K562 (cell line): ENCODE measurements around the gene EFNA2. TPM values are rescaled to one million over a fixed set of nuclear protein-coding genes. Genes with fewer than 3 reads are reported as not detected.

Experiments used
- GTF2F1 ChIP-seq: IDR thresholded peaks from 2 replicates; pipeline ENCODE4 v1.6.1; 2011; ENCODE audit warnings: low read depth, low read length, improper control_type of control experiment
- polyA plus RNA-seq, 8 experiments: library from polyadenylated mRNA; depleted of rRNA in 4 of 8; stranded (reverse) in 5 of 8; unstranded in 3 of 8; fragments of >200 nt; fragmentation: Nextera tagmentation in 2 of 8; fragmentation: Illumina TruSeq in 1 of 8; extraction: Ambion mirVana in 2 of 8; extraction: Trizol in 1 of 8; gene quantifications; 2 replicates each; pipeline versions ENCODE4 v1.2.1 to v1.2.3, GENCODE V29; 2011 to 2014; ENCODE audit warnings: inconsistent platforms in 1 of 8, missing spikeins in 1 of 8
- total RNA-seq, 7 experiments: library from RNA; depleted of rRNA in 6 of 7; stranded (reverse); fragments of >200 nt in 6 of 7; fragmentation: Illumina TruSeq in 2 of 7; extraction: Trizol in 2 of 7; gene quantifications; 2 replicates each; pipeline versions ENCODE4 v1.2.1 to v1.2.3, GENCODE V29; 2011 to 2021; ENCODE audit warnings: low replicate concordance in 1 of 7
- TF ChIP-seq, protein P1 (sequence below), 2 experiments: fragments of 150-350 bp in 1 of 2; IDR thresholded peaks; 2 replicates each; pipeline ENCODE4 v1.6.1; 2012 to 2016; ENCODE audit warnings: low read depth in 2 of 2, low read length in 2 of 2, mild to moderate bottlenecking in 1 of 2, moderate library complexity in 1 of 2
- TF ChIP-seq, protein P2 (sequence below), 2 experiments: fragments of 450-650 bp; IDR thresholded peaks; 2 replicates each; pipeline ENCODE4 v1.6.1; 2018; ENCODE audit warnings: mild to moderate bottlenecking in 2 of 2, low read depth in 1 of 2; ENCODE audit not compliant: partially characterized antibody in 2 of 2

The EFNA2 gene
- total and polyA plus RNA-seq, 9 of the 15 experiments (the other 6 are each of a cell fraction or from before 2014, with no cell fraction given), result 0.11 to 0.44 (median 0.15) TPM; not detected in 6

DNA sequence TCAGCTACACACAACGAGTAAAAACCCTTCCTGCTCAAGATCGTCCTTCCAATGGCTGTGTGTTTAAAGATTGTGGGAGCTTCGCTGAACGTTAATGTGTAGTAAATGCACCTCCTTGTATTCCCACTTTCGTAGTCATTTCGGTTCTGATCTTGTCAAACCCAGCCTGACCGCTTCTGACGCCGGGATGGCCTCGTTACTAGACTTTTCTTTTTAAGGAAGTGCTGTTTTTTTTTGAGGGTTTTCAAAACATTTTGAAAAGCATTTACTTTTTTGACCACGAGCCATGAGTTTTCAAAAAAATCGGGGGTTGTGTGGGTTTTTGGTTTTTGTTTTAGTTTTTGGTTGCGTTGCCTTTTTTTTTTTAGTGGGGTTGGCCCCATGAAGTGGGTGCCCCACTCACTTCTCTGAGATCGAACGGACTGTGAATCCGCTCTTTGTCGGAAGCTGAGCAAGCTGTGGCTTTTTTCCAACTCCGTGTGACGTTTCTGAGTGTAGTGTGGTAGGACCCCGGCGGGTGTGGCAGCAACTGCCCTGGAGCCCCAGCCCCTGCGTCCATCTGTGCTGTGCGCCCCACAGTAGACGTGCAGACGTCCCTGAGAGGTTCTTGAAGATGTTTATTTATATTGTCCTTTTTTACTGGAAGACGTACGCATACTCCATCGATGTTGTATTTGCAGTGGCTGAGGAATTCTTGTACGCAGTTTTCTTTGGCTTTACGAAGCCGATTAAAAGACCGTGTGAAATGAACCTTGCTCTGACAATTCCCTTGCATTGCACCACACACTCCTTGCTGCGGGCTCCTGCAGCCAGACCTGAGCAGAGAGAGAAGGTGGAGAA lies 13.0 kb upstream of the EFNA2 start (continued):
- TF ChIP-seq, protein P1, sequence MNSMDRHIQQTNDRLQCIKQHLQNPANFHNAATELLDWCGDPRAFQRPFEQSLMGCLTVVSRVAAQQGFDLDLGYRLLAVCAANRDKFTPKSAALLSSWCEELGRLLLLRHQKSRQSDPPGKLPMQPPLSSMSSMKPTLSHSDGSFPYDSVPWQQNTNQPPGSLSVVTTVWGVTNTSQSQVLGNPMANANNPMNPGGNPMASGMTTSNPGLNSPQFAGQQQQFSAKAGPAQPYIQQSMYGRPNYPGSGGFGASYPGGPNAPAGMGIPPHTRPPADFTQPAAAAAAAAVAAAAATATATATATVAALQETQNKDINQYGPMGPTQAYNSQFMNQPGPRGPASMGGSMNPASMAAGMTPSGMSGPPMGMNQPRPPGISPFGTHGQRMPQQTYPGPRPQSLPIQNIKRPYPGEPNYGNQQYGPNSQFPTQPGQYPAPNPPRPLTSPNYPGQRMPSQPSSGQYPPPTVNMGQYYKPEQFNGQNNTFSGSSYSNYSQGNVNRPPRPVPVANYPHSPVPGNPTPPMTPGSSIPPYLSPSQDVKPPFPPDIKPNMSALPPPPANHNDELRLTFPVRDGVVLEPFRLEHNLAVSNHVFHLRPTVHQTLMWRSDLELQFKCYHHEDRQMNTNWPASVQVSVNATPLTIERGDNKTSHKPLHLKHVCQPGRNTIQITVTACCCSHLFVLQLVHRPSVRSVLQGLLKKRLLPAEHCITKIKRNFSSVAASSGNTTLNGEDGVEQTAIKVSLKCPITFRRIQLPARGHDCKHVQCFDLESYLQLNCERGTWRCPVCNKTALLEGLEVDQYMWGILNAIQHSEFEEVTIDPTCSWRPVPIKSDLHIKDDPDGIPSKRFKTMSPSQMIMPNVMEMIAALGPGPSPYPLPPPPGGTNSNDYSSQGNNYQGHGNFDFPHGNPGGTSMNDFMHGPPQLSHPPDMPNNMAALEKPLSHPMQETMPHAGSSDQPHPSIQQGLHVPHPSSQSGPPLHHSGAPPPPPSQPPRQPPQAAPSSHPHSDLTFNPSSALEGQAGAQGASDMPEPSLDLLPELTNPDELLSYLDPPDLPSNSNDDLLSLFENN (IDR thresholded peaks at IDR 0.05; ENCODE audit: low read depth in 2 of 2, low read length in 2 of 2), result 0 out of 4 replicates have a peak, but pooled peaks of 1 of the 2 experiments have one; percentile 16
- TF ChIP-seq, protein P2, sequence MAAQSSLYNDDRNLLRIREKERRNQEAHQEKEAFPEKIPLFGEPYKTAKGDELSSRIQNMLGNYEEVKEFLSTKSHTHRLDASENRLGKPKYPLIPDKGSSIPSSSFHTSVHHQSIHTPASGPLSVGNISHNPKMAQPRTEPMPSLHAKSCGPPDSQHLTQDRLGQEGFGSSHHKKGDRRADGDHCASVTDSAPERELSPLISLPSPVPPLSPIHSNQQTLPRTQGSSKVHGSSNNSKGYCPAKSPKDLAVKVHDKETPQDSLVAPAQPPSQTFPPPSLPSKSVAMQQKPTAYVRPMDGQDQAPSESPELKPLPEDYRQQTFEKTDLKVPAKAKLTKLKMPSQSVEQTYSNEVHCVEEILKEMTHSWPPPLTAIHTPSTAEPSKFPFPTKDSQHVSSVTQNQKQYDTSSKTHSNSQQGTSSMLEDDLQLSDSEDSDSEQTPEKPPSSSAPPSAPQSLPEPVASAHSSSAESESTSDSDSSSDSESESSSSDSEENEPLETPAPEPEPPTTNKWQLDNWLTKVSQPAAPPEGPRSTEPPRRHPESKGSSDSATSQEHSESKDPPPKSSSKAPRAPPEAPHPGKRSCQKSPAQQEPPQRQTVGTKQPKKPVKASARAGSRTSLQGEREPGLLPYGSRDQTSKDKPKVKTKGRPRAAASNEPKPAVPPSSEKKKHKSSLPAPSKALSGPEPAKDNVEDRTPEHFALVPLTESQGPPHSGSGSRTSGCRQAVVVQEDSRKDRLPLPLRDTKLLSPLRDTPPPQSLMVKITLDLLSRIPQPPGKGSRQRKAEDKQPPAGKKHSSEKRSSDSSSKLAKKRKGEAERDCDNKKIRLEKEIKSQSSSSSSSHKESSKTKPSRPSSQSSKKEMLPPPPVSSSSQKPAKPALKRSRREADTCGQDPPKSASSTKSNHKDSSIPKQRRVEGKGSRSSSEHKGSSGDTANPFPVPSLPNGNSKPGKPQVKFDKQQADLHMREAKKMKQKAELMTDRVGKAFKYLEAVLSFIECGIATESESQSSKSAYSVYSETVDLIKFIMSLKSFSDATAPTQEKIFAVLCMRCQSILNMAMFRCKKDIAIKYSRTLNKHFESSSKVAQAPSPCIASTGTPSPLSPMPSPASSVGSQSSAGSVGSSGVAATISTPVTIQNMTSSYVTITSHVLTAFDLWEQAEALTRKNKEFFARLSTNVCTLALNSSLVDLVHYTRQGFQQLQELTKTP (IDR thresholded peaks at IDR 0.05; ENCODE audit: low read depth in 1 of 2, partially characterized antibody in 2 of 2), result peak in 1 of 2 experiments; percentile 21
- no peak for TF ChIP-seq GTF2F1
- TF ChIP-seq, all 486 proteins: peak for 16
